IMR-90 (cell line): ENCODE results near the gene CUL1.

Experiments
- BHLHE40 ChIP-seq: fragments of 150-350 bp; IDR thresholded peaks from 2 replicates; pipeline ENCODE4 v1.6.1; 2016; ENCODE audit warnings: mild to moderate bottlenecking, low read depth, low read length
- CEBPB ChIP-seq: IDR thresholded peaks from 2 replicates; pipeline ENCODE4 v1.6.1; 2012; ENCODE audit warnings: low read depth, low read length, improper control_type of control experiment
- CTCF ChIP-seq: conservative IDR thresholded peaks from 2 replicates; pipeline ENCODE4 v1.5.1; 2012; ENCODE audit warnings: mild to moderate bottlenecking, low read depth, low read length, improper control_type of control experiment
- ELK1 ChIP-seq: fragments of 150-350 bp; IDR thresholded peaks from 2 replicates; pipeline ENCODE4 v1.6.1; 2016; ENCODE audit warnings: low read depth, mild to moderate bottlenecking, low read length, moderate library complexity, borderline replicate concordance
- NFE2L2 ChIP-seq: fragments of 150-350 bp; IDR thresholded peaks from 2 replicates; pipeline ENCODE4 v1.6.1; 2016; ENCODE audit warnings: low read depth, mild to moderate bottlenecking, low read length
- POLR2A ChIP-seq: IDR thresholded peaks from 2 replicates; pipeline ENCODE4 v1.6.1; 2012; ENCODE audit warnings: mild to moderate bottlenecking, low read depth, low read length
- RAD21 ChIP-seq: IDR thresholded peaks from 2 replicates; pipeline ENCODE4 v1.6.1; 2012; ENCODE audit warnings: low read length, improper control_type of control experiment
- USF2 ChIP-seq: fragments of 150-350 bp; IDR thresholded peaks from 2 replicates; pipeline ENCODE4 v1.6.1; 2017; ENCODE audit warnings: mild to moderate bottlenecking, antibody characterized with exemption, low read length, low read depth

DNA sequence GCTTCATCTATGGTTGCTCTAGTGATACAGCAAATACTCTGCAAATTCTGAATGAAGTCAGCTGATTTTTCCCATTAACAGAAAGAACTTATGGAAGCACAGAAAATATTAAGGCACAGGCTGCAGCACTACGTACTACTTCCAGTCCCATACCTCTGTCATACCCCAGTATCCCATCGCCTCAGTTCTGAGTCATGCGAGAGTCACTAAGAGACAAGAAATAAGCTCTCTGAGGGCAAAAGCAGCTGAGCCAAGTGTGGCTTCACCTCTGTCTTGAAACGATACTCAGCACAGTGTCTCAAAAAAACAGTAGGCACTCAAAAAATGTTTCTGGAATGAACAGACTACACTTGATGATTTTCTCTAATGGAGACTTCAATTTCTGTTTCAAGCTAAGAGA is 137.2 kb downstream of the CUL1 start:
- TF ChIP-seq CTCF (no peak), BHLHE40 (no peak), POLR2A (no peak), ELK1 (no peak), RAD21 (no peak), NFE2L2 (no peak), USF2 (no peak), CEBPB (no peak)
